Tibial artery (tissue), 4 donors: ENCODE data around the gene SPTAN1.

Source experiments
- DNase-seq, 2 donors: peaks; one replicate each; pipeline ENCODE4 v3.0.0-alpha.2; 2019
- H3K27ac ChIP-seq, 2 donors: fragments of 200-600 bp; sonication (generic) in 1 of 2; 1 replicate in 1 of 2; 2 replicates in 1 of 2; pipeline ENCODE4 v1.5.1; 2018 to 2019; ENCODE audit warnings: mild to moderate bottlenecking in 1 of 2
- H3K27me3 ChIP-seq, 2 donors: fragments of 200-600 bp; sonication (generic) in 1 of 2; one replicate each; pipeline versions ENCODE4 v1.5.1 to v1.6.0; 2016 to 2019
- H3K36me3 ChIP-seq, 3 donors: fragments of 200-600 bp; sonication (generic) in 2 of 3; one replicate each; pipeline ENCODE4 v1.5.1; 2016 to 2019; ENCODE audit warnings: mild to moderate bottlenecking in 2 of 3
- H3K4me1 ChIP-seq, 4 donors: fragments of 200-600 bp; sonication (generic) in 2 of 4; 1 replicate in 3 of 4; 2 replicates in 1 of 4; pipeline ENCODE4 v1.5.1; 2016 to 2019
- H3K4me3 ChIP-seq, 2 donors: fragments of 200-600 bp; sonication (generic) in 1 of 2; 1 replicate in 1 of 2; 2 replicates in 1 of 2; pipeline ENCODE4 v1.5.1; 2018 to 2019; ENCODE audit warnings: mild to moderate bottlenecking in 2 of 2
- H3K9me3 ChIP-seq, 3 donors: fragments of 200-600 bp; sonication (generic) in 1 of 3; one replicate each; pipeline ENCODE4 v1.5.1; 2016 to 2019
- CTCF ChIP-seq, 2 experiments: fragments of 200-600 bp in 1 of 2; fragments of 450-650 bp in 1 of 2; IDR thresholded peaks; one replicate each; pipeline ENCODE4 v1.5.1; 2017 to 2019; ENCODE audit warnings: antibody characterized with exemption in 2 of 2, mild to moderate bottlenecking in 1 of 2, moderate library complexity in 1 of 2
- intact Hi-C: fragments of 100-400 bp; cut with DNase I; formaldehyde crosslinking; loops from one replicate; pipeline ENCODE4 v1.15.0; 2023; ENCODE audit warnings: low total_unique reads

SPTAN1 gene

GRCh38 chr9:128675382-128675781 lies 123.0 kb downstream of the SPTAN1 start:
- no peak for DNase-seq

DNA sequence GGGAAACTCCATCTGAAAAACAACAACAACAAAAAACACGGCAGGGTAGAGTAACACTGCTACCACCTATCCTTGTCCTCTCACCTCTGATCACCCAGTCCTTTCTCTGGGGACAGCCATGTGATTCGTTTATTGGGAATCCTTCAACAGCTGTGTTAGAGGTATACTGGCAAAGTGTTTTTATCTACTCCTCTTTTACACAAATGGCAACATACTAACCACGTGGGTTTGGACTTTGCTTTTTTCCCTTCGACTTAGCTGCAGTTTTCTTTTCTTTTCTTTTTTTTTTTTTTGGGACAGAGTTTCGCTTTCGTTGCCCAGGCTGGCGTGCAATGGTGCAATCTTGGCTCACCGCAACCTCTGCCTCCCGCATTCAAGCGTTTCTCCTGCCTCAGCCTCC lies 125.4 kb downstream of the SPTAN1 start:
- intact Hi-C loops, result no loop called here
- DNase-seq, result no peak
- no peak for TF ChIP-seq CTCF (IDR thresholded peaks at IDR 0.05)

More at GRCh38 chr9:128675382-128675781, 123.0 kb downstream of the SPTAN1 start:
- Histone ChIP-seq H3K36me3 (no peaks in the 10 kb centered on the region), H3K4me1 (no peaks in the 10 kb centered on the region), H3K27me3 (no peaks in the 10 kb centered on the region), H3K4me3 (no peak overlapping the region), H3K27ac (no peak overlapping the region), H3K9me3 (no peaks in the 10 kb centered on the region)
- intact Hi-C loops, result no loop called here
- TF ChIP-seq CTCF (IDR thresholded peaks at IDR 0.05), result no peak

More for the DNA sequence above, 125.4 kb downstream of the SPTAN1 start:
- no peaks in the 10 kb centered on the region for H3K27me3 ChIP-seq
- H3K36me3 ChIP-seq, result no peaks in the 10 kb centered on the region
- no peaks in the 10 kb centered on the region for H3K9me3 ChIP-seq
- H3K4me1 ChIP-seq, result no peaks in the 10 kb centered on the region
- no peak overlapping the region for H3K27ac ChIP-seq
- no peak overlapping the region for H3K4me3 ChIP-seq
